ENCODE measurements around the gene MICAL3.
"Not testable (repeated sequence)": the region's sequence is repeated elsewhere in the genome, so short reads cannot be mapped to it uniquely, and the experiment has no call there.

The MICAL3 gene

GRCh38 chr22:18031695-18032454, 7.5 kb upstream of the MICAL3 start:
- DNase-seq, result peak; percentile 96

GRCh38 chr22:18029686-18030267, 5.4 kb upstream of the MICAL3 start:
- DNase-seq, result no peak

GRCh38 chr22:18028817-18029527, 4.6 kb upstream of the MICAL3 start:
- DNase-seq, result no peak

GRCh38 chr22:18025898-18026297, 1.5 kb upstream of the MICAL3 start:
- DNase-seq, result not testable (repeated sequence)

- DNase-seq, result no peak
Observed at GRCh38 chr22:18024956-18025720, 777 bp upstream of the MICAL3 start.

- DNase-seq, result peak; percentile 57
Observed at GRCh38 chr22:18023509-18024275, 669 bp downstream of the MICAL3 start.

GRCh38 chr22:18022876-18023275, 1.5 kb downstream of the MICAL3 start:
- no peak for DNase-seq

GRCh38 chr22:18021431-18021830, 2.9 kb downstream of the MICAL3 start:
- DNase-seq, result no peak

GRCh38 chr22:18020743-18021142, 3.6 kb downstream of the MICAL3 start:
- DNase-seq, result not testable (repeated sequence)

- no peak for DNase-seq
Observed at GRCh38 chr22:18013947-18014346, 10.4 kb downstream of the MICAL3 start.

- DNase-seq, result no peak
Observed at GRCh38 chr22:18013436-18013835, 10.9 kb downstream of the MICAL3 start.

- peak; percentile 74 for DNase-seq
Observed at GRCh38 chr22:18012531-18012930, 11.8 kb downstream of the MICAL3 start.

GRCh38 chr22:18010266-18010665, 14.1 kb downstream of the MICAL3 start:
- DNase-seq, result no peak

GRCh38 chr22:18008136-18008535, 16.2 kb downstream of the MICAL3 start:
- DNase-seq, result no peak

- peak; percentile 35 for DNase-seq
Observed at GRCh38 chr22:18005201-18005926, 19.0 kb downstream of the MICAL3 start.

- not testable (repeated sequence) for DNase-seq
Observed at GRCh38 chr22:18001894-18002315, 22.5 kb downstream of the MICAL3 start.

GRCh38 chr22:18001040-18001893, 23.1 kb downstream of the MICAL3 start:
- DNase-seq, result peak; percentile 96

GRCh38 chr22:18000441-18001039, 23.8 kb downstream of the MICAL3 start:
- DNase-seq, result no peak

GRCh38 chr22:17999851-18000250, 24.5 kb downstream of the MICAL3 start:
- DNase-seq, result no peak

- DNase-seq, result no peak
Observed at GRCh38 chr22:17998913-17999312, 25.4 kb downstream of the MICAL3 start.
